Fibroblast of villous mesenchyme (primary cell): Measurements from ENCODE around the gene TSPAN15. TPM values are rescaled to one million over a fixed set of nuclear protein-coding genes. Genes with fewer than 3 reads are reported as not detected.

Source experiments
- DNase-seq: peaks from one replicate; pipeline ENCODE4 v3.0.0-alpha.2; 2010; ENCODE audit warnings: low read depth
- H3K4me3 ChIP-seq: 2 replicates; pipeline ENCODE4 v1.5.1; 2011; ENCODE audit warnings: low read depth, mild to moderate bottlenecking, low read length
- total RNA-seq: library from RNA; depleted of rRNA; stranded (reverse); fragments of >200 nt; gene quantifications from 2 replicates; pipeline ENCODE4 v1.2.3, GENCODE V29; 2012
- TF ChIP-seq, protein P1 (sequence below): IDR thresholded peaks from 2 replicates; pipeline ENCODE4 v1.5.1; 2012; ENCODE audit warnings: low read depth, mild to moderate bottlenecking, low read length; ENCODE audit not compliant: insufficient read depth

The TSPAN15 gene
- total RNA-seq, 1 donor: 6.0 TPM

- H3K4me3 ChIP-seq: no peak overlapping the region
- peak; percentile 16 for DNase-seq
- TF ChIP-seq, protein P1, sequence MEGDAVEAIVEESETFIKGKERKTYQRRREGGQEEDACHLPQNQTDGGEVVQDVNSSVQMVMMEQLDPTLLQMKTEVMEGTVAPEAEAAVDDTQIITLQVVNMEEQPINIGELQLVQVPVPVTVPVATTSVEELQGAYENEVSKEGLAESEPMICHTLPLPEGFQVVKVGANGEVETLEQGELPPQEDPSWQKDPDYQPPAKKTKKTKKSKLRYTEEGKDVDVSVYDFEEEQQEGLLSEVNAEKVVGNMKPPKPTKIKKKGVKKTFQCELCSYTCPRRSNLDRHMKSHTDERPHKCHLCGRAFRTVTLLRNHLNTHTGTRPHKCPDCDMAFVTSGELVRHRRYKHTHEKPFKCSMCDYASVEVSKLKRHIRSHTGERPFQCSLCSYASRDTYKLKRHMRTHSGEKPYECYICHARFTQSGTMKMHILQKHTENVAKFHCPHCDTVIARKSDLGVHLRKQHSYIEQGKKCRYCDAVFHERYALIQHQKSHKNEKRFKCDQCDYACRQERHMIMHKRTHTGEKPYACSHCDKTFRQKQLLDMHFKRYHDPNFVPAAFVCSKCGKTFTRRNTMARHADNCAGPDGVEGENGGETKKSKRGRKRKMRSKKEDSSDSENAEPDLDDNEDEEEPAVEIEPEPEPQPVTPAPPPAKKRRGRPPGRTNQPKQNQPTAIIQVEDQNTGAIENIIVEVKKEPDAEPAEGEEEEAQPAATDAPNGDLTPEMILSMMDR: no peak
Observed at GRCh38 chr10:69492091-69492745, 41.0 kb downstream of the TSPAN15 start.

- H3K4me3 ChIP-seq: no peak overlapping the region
- TF ChIP-seq, protein P1: no peak
- no peak for DNase-seq
Observed at GRCh38 chr10:69492746-69493462, 41.6 kb downstream of the TSPAN15 start.

DNA sequence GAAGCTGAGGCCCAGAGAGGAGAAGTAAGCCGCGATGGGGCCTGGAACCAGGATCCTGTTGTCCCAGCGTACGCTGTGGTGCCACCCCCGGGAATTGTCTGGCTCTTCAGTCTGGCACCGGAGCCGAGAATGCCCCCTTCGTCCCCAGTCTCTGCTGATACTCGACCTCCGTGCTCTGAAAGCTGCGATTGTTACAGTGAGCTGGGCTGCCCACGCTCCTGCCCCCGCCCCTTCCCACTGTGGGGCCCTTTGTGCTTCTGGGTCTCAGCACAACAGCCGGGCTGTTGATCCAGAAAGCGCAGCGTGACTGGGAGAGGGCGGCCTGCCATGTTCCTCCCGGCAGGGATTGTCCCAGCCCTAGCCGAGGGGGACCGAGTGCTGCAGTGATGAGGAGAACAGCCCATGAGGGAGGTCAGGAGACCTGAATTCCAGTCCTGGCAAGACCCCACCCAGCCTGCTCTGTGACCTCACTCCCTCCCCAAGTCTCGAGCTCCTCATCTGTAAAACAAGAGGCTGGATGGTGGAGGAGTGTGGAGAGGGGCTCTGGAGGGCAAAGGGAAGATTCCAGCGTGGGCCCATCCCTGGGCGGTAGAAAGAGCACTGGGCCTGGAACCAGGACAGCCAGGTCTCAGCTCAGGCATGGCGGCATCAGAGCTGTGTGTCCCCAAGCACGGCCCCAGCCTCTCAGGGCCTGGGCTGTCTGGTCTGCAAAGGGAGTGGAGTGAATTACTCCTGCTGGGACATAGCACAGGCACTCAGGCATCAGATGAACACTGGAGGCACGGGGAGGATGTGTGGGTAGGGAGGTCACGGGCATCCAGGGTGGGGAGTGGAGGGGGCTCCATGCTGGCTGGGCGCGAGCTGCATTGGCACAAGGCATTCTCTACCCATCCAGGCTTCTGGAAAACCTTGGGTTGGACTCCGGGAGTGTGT is 43.6 kb downstream of the TSPAN15 start:
- DNase-seq: no peak
- TF ChIP-seq, protein P1: no peak
- no peak overlapping the region for H3K4me3 ChIP-seq

- H3K4me3 ChIP-seq: no peak overlapping the region
- TF ChIP-seq, protein P1: no peak
- DNase-seq: no peak
Observed at GRCh38 chr10:69495666-69496065, 44.4 kb downstream of the TSPAN15 start.

GRCh38 chr10:69496352-69497230 is 45.3 kb downstream of the TSPAN15 start:
- TF ChIP-seq, protein P1: no peak
- no peak for DNase-seq
- H3K4me3 ChIP-seq: no peak overlapping the region

DNA sequence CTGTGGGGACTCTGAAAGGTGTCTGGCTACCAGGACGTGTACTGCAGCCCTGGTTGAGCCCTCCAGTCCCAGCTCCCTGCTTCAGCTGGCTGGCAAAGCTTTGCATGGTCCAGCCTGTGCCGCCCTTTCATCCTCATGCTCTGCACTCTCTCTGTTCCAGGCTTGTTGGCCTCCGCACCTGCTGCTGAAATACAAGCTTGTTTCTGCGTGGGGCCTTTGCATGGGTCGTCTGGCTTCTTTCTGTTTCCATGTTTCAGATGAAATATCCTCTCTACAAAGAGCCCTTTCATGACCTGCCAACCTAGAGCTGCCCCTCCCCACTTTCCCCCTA is 45.9 kb downstream of the TSPAN15 start:
- H3K4me3 ChIP-seq: no peak overlapping the region
- TF ChIP-seq, protein P1: no peak
- no peak for DNase-seq
